GM21526 (cell line): ENCODE data around the gene RALGAPA1.
"Not testable (repeated sequence)": the region's sequence is repeated elsewhere in the genome, so short reads cannot be mapped to it uniquely, and the experiment has no call there.

Experiments
- ATAC-seq: cut with Tn5 transposase; IDR thresholded peaks from one replicate; pipeline ENCODE4 v1.9.1; 2021; ENCODE audit warnings: moderate library complexity; ENCODE audit not compliant: unreplicated experiment, low FRiP score

RALGAPA1 gene

GRCh38 chr14:35637269-35637668 is 171.8 kb downstream of the RALGAPA1 start:
- ATAC-seq, result no peak

GRCh38 chr14:35632676-35633075 is 176.4 kb downstream of the RALGAPA1 start:
- no peak for ATAC-seq

- no peak for ATAC-seq
Measured at GRCh38 chr14:35632271-35632670, 176.8 kb downstream of the RALGAPA1 start.

- ATAC-seq, result no peak
Measured at GRCh38 chr14:35631071-35631805, 177.9 kb downstream of the RALGAPA1 start.

- no peak for ATAC-seq
Measured at GRCh38 chr14:35628989-35629388, 180.1 kb downstream of the RALGAPA1 start.

GRCh38 chr14:35626947-35627346 is 182.1 kb downstream of the RALGAPA1 start:
- not testable (repeated sequence) for ATAC-seq

GRCh38 chr14:35621996-35622395 is 187.1 kb downstream of the RALGAPA1 start:
- ATAC-seq, result not testable (repeated sequence)

- ATAC-seq, result not testable (repeated sequence)
Measured at GRCh38 chr14:35619998-35620397, 189.1 kb downstream of the RALGAPA1 start.

- ATAC-seq, result not testable (repeated sequence)
Measured at GRCh38 chr14:35619461-35619860, 189.6 kb downstream of the RALGAPA1 start.

- no peak for ATAC-seq
Measured at GRCh38 chr14:35617500-35617899, 191.6 kb downstream of the RALGAPA1 start.

GRCh38 chr14:35607380-35607779 is 201.7 kb downstream of the RALGAPA1 start:
- ATAC-seq, result no peak

- ATAC-seq, result no peak
Measured at GRCh38 chr14:35600253-35600652, 208.8 kb downstream of the RALGAPA1 start.

GRCh38 chr14:35594616-35595015 is 214.5 kb downstream of the RALGAPA1 start:
- no peak for ATAC-seq

GRCh38 chr14:35587373-35587772 is 221.7 kb downstream of the RALGAPA1 start:
- ATAC-seq, result not testable (repeated sequence)

- no peak for ATAC-seq
Measured at GRCh38 chr14:35578639-35579038, 230.5 kb downstream of the RALGAPA1 start.

- no peak for ATAC-seq
Measured at GRCh38 chr14:35578135-35578534, 231.0 kb downstream of the RALGAPA1 start.

- ATAC-seq, result no peak
Measured at GRCh38 chr14:35576856-35577255, 232.2 kb downstream of the RALGAPA1 start.

GRCh38 chr14:35576260-35576659 is 232.8 kb downstream of the RALGAPA1 start:
- no peak for ATAC-seq

- no peak for ATAC-seq
Measured at GRCh38 chr14:35573911-35574310, 235.2 kb downstream of the RALGAPA1 start.

GRCh38 chr14:35571598-35571997 is 237.5 kb downstream of the RALGAPA1 start:
- no peak for ATAC-seq

GRCh38 chr14:35565871-35566464 is 243.1 kb downstream of the RALGAPA1 start:
- no peak for ATAC-seq

- no peak for ATAC-seq
Measured at GRCh38 chr14:35558680-35559079, 250.4 kb downstream of the RALGAPA1 start.
